Astrocyte of the spinal cord (primary cell): ENCODE data around the gene CACNA1E.

Experiments used
- DNase-seq: peaks from one replicate; pipeline ENCODE4 v3.0.0; 2011; ENCODE audit warnings: low read depth, low spot score
- H3K4me3 ChIP-seq: 2 replicates; pipeline ENCODE4 v1.5.1; 2011; ENCODE audit warnings: low read depth, mild to moderate bottlenecking, low read length, moderate library complexity
- CTCF ChIP-seq: IDR thresholded peaks from 2 replicates; pipeline ENCODE4 v1.5.1; 2012; ENCODE audit warnings: low read depth, mild to moderate bottlenecking, low read length, inconsistent platforms
- in situ Hi-C: cut with HindIII; loops from 2 replicates; pipeline ENCODE4 v1.10.0; 2017; ENCODE audit warnings: low sequenced_read_pairs

The CACNA1E gene

GRCh38 chr1:181626279-181626938 lies 143.1 kb downstream of the CACNA1E start:
- no peak for TF ChIP-seq CTCF
- in situ Hi-C loops = no loop called here
- H3K4me3 ChIP-seq = no peak overlapping the region
- no peak for DNase-seq

- no peak for TF ChIP-seq CTCF
- in situ Hi-C loops = no loop called here
- DNase-seq = no peak
- no peak overlapping the region for H3K4me3 ChIP-seq
Measured at GRCh38 chr1:181630398-181630797, 147.1 kb downstream of the CACNA1E start.

- in situ Hi-C loops = no loop called here
- no peak for DNase-seq
- no peak for TF ChIP-seq CTCF
- H3K4me3 ChIP-seq = no peak overlapping the region
Measured at GRCh38 chr1:181630838-181631237, 147.5 kb downstream of the CACNA1E start.

GRCh38 chr1:181632492-181632891 lies 149.2 kb downstream of the CACNA1E start:
- DNase-seq = no peak
- in situ Hi-C loops = no loop called here
- H3K4me3 ChIP-seq = no peak overlapping the region
- no peak for TF ChIP-seq CTCF

GRCh38 chr1:181632960-181633359 lies 149.6 kb downstream of the CACNA1E start:
- TF ChIP-seq CTCF = no peak
- in situ Hi-C loops = no loop called here

GRCh38 chr1:181635110-181635509 lies 151.8 kb downstream of the CACNA1E start:
- H3K4me3 ChIP-seq = no peak overlapping the region

More at GRCh38 chr1:181632960-181633359, 149.6 kb downstream of the CACNA1E start:
- no peak for DNase-seq
- H3K4me3 ChIP-seq = no peak overlapping the region

More at GRCh38 chr1:181635110-181635509, 151.8 kb downstream of the CACNA1E start:
- DNase-seq = no peak
- no peak for TF ChIP-seq CTCF
- in situ Hi-C loops = no loop called here
